EH (cell line): ENCODE measurements around the gene ISYNA1.
A peak's percentile ranks its signal among the peaks of the same experiment; 100 is the strongest.

Experiments
- DNase-seq: peaks from one replicate; pipeline ENCODE4 v3.0.0-alpha.2; 2015; ENCODE audit warnings: low read depth

ISYNA1 gene

GRCh38 chr19:18392417-18392816, 45.5 kb downstream of the ISYNA1 start:
- no peak for DNase-seq

- DNase-seq = no peak
These were observed 46.3 kb downstream of the ISYNA1 start for GRCh38 chr19:18391509-18392075.

DNA sequence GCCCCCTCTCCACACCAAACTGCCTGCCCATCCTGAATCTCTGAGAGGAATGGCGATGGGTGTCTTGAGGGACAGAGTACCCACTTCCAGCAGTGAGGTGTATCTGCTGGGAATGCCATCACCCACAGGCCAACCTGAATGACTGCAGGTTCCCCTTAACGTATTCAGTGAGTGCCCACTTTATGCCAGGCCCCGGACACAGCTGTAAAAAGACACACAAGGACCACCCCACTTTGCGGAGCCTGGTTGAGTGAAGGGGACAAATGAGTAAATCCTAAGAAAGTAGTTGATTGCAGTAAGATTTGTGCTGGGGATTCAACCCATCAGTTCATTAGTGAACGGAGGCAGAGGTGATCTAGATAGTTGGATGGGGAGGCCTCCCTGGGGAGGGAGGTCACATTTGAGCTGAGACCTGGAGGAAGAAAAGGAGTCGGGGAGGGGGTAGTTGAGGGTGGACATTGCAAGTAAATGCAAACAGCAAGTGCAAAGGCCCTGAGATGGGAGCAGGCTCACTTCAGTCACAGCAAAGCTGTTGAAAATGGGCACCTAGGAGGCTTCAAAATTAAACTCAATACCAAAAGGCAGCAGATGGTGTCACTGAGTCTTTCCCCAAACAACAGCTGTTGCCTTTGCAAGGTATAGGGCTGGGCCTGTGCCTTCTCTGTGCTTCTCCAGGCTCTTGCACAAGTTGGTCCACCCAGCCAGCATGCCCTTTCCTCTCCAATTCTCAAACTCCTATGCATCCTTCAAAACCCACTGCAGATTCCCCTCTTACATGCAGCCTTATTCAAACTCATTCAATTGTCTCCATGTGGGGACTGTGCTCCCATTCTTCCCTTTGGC, 47.6 kb downstream of the ISYNA1 start:
- no peak for DNase-seq

DNA sequence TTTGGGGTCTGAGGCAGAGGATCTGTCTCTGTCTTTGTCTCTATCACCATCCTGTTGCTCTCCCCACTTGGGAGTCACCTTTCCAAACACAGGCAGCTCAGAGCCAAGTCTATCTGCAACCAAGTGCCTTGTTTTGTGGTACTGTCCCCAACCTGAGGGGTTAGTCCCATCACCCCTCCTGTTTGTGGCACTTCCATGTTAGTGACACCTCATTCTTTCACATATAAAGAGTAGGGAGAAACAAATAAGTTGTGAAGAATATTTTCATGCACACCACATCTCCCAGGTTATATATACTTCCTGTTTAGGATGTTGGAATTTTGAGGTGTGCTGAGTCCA, 48.2 kb downstream of the ISYNA1 start:
- DNase-seq = no peak

- DNase-seq = no peak
These were observed 48.8 kb downstream of the ISYNA1 start for GRCh38 chr19:18388960-18389725.

DNA sequence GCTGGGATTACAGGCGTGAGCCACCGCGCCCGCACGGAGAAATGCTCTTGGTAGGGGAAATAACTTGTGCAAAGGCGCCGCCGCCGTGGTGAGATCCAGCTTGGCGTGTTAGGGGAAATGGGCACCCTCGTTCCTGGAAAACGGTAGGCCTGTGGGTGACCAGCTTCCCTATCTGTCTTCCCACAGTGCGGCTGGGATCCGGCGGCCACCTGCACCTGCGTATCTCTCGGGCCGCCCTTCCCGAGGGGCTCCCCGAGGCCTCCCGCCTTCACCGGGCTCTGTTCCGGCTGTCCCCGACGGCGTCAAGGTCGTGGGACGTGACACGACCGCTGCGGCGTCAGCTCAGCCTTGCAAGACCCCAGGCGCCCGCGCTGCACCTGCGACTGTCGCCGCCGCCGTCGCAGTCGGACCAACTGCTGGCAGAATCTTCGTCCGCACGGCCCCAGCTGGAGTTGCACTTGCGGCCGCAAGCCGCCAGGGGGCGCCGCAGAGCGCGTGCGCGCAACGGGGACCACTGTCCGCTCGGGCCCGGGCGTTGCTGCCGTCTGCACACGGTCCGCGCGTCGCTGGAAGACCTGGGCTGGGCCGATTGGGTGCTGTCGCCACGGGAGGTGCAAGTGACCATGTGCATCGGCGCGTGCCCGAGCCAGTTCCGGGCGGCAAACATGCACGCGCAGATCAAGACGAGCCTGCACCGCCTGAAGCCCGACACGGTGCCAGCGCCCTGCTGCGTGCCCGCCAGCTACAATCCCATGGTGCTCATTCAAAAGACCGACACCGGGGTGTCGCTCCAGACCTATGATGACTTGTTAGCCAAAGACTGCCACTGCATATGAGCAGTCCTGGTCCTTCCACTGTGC, 49.6 kb downstream of the ISYNA1 start:
- DNase-seq = peak; percentile 71

GRCh38 chr19:18386543-18387271, 51.2 kb downstream of the ISYNA1 start:
- peak; percentile 60 for DNase-seq

GRCh38 chr19:18385675-18386542, 52.0 kb downstream of the ISYNA1 start, which contains the start of gene GDF15:
Gene GDF15 (plus strand): TSS chr19:18386158. CDS start chr19:18386190, 32 bp downstream.
- peak; percentile 91 for DNase-seq

GRCh38 chr19:18385359-18385674, 52.6 kb downstream of the ISYNA1 start:
- no peak for DNase-seq

DNA sequence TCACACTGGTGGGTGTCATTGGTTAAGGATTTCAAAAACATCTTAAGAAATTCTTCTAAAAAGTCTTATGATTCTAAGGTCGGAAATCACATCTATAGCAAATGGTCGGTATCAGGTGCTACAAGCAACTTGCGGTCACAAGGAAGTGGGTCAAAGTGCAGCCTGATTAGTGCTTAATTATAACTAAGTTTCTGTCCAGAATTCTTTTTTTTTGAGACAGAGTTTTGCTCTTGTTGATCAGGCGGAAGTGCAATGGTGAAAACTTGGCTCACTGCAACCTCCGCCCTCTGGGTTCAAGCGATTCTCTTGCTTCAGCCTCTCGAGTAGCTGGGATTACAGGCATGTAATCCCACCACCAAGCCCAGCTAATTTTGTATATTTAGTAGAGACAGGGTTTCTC, 53.2 kb downstream of the ISYNA1 start:
- DNase-seq = no peak
